ENCODE results near the gene DDX3X. TPM values are rescaled to one million over a fixed set of nuclear protein-coding genes. Genes with fewer than 3 reads are reported as not detected.
"Not testable (repeated sequence)": the region's sequence is repeated elsewhere in the genome, so short reads cannot be mapped to it uniquely, and the experiment has no call there.

Gene DDX3X
- total and polyA plus RNA-seq, 8 donors: 38.3 to 434 (median 110) TPM

DNA sequence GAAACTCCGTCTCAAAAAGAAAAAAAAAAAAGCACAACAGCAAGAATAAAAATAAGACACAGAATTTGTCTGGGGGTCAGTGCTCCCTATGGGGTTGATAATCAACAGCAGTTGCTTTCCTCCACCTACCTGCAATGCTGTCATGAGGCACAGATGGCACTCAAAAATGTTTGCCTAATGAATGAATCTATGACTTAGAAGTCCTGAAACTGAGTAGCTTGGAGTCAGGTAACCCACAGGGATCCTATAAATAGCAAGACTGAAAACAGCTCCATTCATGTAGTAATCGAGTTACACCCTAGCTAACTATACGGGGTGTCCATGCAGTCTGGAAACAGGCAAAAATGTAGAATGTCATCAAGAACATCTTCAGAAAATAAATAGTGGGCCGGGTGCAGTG lies 19.8 kb upstream of the DDX3X start:
- Histone ChIP-seq H3K4me3 (no peak overlapping the region), H3K9me3 (no peaks in the 10 kb centered on the region), H3K36me3 (no peaks in the 10 kb centered on the region), H3K27me3 (no peaks in the 10 kb centered on the region), H3K4me1 (no peaks in the 10 kb centered on the region), H3K27ac (no peak overlapping the region)
- no peak for DNase-seq
- TF ChIP-seq POLR2AphosphoS5 (IDR thresholded peaks at IDR 0.05) (no peak), EP300 (IDR thresholded peaks at IDR 0.05) (no peak), POLR2A (IDR thresholded peaks at IDR 0.05) (no peak)
- TF ChIP-seq, protein P1, sequence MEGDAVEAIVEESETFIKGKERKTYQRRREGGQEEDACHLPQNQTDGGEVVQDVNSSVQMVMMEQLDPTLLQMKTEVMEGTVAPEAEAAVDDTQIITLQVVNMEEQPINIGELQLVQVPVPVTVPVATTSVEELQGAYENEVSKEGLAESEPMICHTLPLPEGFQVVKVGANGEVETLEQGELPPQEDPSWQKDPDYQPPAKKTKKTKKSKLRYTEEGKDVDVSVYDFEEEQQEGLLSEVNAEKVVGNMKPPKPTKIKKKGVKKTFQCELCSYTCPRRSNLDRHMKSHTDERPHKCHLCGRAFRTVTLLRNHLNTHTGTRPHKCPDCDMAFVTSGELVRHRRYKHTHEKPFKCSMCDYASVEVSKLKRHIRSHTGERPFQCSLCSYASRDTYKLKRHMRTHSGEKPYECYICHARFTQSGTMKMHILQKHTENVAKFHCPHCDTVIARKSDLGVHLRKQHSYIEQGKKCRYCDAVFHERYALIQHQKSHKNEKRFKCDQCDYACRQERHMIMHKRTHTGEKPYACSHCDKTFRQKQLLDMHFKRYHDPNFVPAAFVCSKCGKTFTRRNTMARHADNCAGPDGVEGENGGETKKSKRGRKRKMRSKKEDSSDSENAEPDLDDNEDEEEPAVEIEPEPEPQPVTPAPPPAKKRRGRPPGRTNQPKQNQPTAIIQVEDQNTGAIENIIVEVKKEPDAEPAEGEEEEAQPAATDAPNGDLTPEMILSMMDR (IDR thresholded peaks at IDR 0.05): no peak
- 78 to 94% (median 84%) methylated on average over 3 to 4 of the region's 4 CpGs for WGBS, 5 donors
- intact Hi-C loops (cut with DNase I; ENCODE audit: low total_unique reads): no loop called here

DNA sequence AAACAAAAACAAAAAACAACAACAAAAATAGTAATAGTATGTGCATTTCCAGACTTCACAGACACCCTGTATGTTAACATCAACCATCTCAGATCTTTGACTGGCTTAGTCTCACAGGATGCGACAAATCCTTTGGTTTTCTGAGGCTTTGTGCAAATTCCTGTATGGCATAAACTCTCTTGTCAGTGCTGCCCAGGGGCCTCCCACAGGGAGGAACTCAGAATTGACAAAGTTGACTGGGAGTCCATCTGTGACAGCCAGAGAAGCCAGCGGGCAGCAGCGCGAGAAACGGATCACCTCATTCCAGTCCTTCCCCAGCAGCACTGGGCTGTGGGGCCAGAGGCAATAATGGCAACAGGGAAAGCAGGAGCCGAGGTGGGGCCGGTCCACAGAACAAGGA lies 19.1 kb upstream of the DDX3X start:
- DNase-seq: no peak
- H3K27me3 ChIP-seq: no peaks in the 10 kb centered on the region
- no peaks in the 10 kb centered on the region for H3K9me3 ChIP-seq
- TF ChIP-seq POLR2A (IDR thresholded peaks at IDR 0.05) (no peak), EP300 (IDR thresholded peaks at IDR 0.05) (no peak), POLR2AphosphoS5 (IDR thresholded peaks at IDR 0.05) (no peak)
- TF ChIP-seq, protein P1 (IDR thresholded peaks at IDR 0.05): no peak
- no peaks in the 10 kb centered on the region for H3K4me1 ChIP-seq
- H3K27ac ChIP-seq: no peak overlapping the region
- 79 to 90% (median 82%) methylated on average over 7 of the region's 7 CpGs for WGBS, 5 donors
- intact Hi-C loops (cut with DNase I; ENCODE audit: low total_unique reads): no loop called here
- no peaks in the 10 kb centered on the region for H3K36me3 ChIP-seq
- H3K4me3 ChIP-seq: no peak overlapping the region

DNA sequence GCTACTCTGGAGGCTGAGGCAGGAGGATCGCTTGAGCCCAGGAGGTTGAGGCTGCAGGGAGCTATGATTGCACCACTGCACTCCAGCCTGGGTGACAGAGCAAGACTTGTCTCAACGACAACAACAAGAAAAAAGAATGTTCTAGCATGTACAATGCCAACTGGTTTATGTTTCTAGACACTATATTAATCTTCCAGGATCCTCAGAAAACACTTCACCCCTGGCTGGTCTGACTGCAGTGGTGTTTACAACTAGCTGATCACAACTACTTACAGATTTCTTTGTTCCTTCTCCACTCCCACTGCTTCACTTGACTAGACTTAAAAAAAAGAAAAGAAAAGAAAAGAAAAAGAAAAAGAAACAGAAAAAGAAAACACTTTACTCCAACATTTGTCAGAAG lies 17.7 kb upstream of the DDX3X start:
- intact Hi-C loops (cut with DNase I; ENCODE audit: low total_unique reads); H3K27me3 ChIP-seq; H3K9me3 ChIP-seq; DNase-seq; H3K4me1 ChIP-seq; H3K27ac ChIP-seq; H3K36me3 ChIP-seq; H3K4me3 ChIP-seq: not testable (repeated sequence)
- 69 to 88% (median 72%) methylated on average over 2 of the region's 2 CpGs for WGBS, 5 donors

DNA sequence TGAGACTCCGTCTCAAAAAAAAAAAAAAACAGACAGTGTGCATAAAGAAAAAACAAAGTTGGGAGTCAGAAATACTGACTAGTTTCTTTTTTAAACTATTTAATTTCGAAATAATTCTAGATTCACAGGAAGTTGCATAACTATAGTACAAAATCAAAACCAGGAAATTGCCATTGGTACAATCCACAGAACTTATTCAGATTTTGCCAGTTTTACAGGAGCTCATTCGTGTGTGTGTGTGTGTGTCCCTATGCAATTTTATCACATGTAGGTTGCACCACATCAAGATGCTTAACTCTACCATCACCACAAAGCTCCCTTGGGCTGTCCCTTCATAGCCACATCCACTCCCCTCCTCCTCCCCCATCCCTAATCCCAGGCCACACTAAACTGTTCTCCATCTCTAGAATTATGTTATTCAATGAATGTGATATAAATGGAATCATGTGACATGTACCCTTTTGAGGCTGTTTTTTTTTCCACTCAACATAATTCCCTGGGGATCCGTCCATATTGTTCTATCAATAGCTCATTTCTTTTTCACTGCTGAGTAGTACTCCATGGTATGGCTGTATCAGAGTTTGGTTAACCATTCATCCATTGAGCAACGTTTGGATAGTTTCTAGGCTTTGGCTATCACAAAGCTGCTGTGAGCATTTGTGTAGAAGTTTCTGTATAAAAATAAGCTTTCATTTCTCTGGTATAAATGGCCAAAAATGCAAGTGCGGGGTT lies 16.3 kb upstream of the DDX3X start:
- no peaks in the 10 kb centered on the region for H3K27me3 ChIP-seq
- intact Hi-C loops (cut with DNase I; ENCODE audit: low total_unique reads): no loop called here
- no peaks in the 10 kb centered on the region for H3K4me1 ChIP-seq
- no peaks in the 10 kb centered on the region for H3K9me3 ChIP-seq
- TF ChIP-seq POLR2AphosphoS5 (IDR thresholded peaks at IDR 0.05) (no peak), POLR2A (IDR thresholded peaks at IDR 0.05) (no peak), EP300 (IDR thresholded peaks at IDR 0.05) (no peak)
- TF ChIP-seq, protein P1 (IDR thresholded peaks at IDR 0.05): no peak
- no peak for DNase-seq
- no peak overlapping the region for H3K27ac ChIP-seq
- WGBS, 5 donors: 79 to 92% (median 81%) methylated on average over 6 of the region's 6 CpGs
- H3K4me3 ChIP-seq: no peak overlapping the region
- no peaks in the 10 kb centered on the region for H3K36me3 ChIP-seq

DNA sequence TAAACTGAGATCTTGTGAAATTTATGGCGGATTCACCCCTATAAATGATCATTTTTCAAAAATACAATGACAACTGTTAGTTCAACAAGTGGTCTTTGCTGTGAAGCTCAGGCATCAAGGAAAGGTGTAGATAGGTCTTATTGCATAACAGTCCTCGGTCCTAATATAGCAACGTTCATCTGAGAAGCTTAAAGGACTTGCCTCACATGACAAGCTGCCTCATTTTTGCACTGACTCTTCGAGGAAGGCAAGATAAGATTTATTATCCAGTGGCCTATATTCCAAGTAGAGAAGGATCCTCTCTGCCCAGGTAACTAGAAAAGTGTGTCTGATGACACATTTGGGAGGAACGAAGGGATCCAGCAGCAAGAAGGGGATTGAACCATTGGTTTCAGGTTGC lies 13.6 kb upstream of the DDX3X start:
- H3K4me1 ChIP-seq: no peaks in the 10 kb centered on the region
- no peak overlapping the region for H3K4me3 ChIP-seq
- no peak for TF ChIP-seq POLR2A (IDR thresholded peaks at IDR 0.05)
- TF ChIP-seq EP300 (IDR thresholded peaks at IDR 0.05): no peak
- TF ChIP-seq, protein P1 (IDR thresholded peaks at IDR 0.05): no peak
- TF ChIP-seq POLR2AphosphoS5 (IDR thresholded peaks at IDR 0.05): no peak
- WGBS, 5 donors: 80 to 87% (median 81%) methylated on average over 5 of the region's 5 CpGs
- no peaks in the 10 kb centered on the region for H3K9me3 ChIP-seq
- no peak overlapping the region for H3K27ac ChIP-seq
- H3K36me3 ChIP-seq: no peaks in the 10 kb centered on the region
- H3K27me3 ChIP-seq: no peaks in the 10 kb centered on the region
- no peak for DNase-seq
- intact Hi-C loops (cut with DNase I; ENCODE audit: low total_unique reads): no loop called here
